ENCODE data around the gene PLEKHJ1.

DNA sequence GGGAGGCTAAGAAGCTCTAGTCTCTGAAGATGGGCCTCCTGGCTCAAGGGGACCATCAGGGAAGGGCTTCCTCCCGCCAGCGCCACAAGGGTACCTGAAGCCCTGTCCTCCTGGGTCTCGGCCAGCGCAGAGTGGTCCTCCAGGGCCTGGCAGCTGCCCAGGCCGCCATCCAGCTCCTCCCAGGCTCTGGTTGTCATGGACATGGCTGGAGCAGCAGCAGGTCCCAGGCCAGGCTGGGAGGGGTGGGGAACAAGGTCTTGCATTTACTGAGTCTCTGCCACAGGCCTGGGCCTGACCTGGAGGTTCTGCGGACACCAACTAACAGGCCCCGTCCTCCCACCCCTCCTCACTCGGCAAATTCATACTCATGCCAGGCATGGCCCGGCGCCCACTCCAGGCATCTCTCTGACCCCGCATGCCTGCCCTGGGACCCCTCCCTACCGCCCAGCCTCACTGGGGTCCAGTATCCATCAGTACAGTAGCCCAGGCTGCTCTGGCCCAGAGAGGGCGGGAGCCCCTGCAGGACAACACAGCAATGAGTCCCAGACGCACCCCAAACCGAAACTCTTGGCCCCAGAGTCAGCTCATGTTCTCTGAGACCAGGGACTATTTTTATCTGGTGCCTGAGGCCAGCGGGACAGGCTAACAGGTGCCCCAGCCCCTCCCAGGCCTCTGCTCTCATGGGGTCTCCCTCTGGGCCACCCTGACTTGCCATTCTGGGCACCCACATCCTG lies 19.1 kb upstream of the PLEKHJ1 start:
- TF ChIP-seq POLR2A (IDR thresholded peaks at IDR 0.05): no peak
- TF ChIP-seq EP300 (IDR thresholded peaks at IDR 0.05): no peak
- TF ChIP-seq, protein P1, sequence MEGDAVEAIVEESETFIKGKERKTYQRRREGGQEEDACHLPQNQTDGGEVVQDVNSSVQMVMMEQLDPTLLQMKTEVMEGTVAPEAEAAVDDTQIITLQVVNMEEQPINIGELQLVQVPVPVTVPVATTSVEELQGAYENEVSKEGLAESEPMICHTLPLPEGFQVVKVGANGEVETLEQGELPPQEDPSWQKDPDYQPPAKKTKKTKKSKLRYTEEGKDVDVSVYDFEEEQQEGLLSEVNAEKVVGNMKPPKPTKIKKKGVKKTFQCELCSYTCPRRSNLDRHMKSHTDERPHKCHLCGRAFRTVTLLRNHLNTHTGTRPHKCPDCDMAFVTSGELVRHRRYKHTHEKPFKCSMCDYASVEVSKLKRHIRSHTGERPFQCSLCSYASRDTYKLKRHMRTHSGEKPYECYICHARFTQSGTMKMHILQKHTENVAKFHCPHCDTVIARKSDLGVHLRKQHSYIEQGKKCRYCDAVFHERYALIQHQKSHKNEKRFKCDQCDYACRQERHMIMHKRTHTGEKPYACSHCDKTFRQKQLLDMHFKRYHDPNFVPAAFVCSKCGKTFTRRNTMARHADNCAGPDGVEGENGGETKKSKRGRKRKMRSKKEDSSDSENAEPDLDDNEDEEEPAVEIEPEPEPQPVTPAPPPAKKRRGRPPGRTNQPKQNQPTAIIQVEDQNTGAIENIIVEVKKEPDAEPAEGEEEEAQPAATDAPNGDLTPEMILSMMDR (IDR thresholded peaks at IDR 0.05): no peak

Data from suprapubic skin (tissue), 3 donors.